HUES64 (cell line): Measurements from ENCODE around the gene NKAIN1. TPM values are rescaled to one million over a fixed set of nuclear protein-coding genes. Genes with fewer than 3 reads are reported as not detected.
"Not testable (repeated sequence)": the region's sequence is repeated elsewhere in the genome, so short reads cannot be mapped to it uniquely, and the experiment has no call there.

ENCODE experiments used
- H3K27ac ChIP-seq: 2 replicates; pipeline ENCODE4 v1.7.0; 2013; ENCODE audit warnings: low read depth, low read length, inconsistent platforms
- H3K27me3 ChIP-seq: 2 replicates; pipeline ENCODE4 v1.6.1; 2013; ENCODE audit warnings: mild to moderate bottlenecking, low read length; ENCODE audit not compliant: insufficient read depth
- H3K36me3 ChIP-seq: 2 replicates; pipeline ENCODE4 v1.6.1; 2013; ENCODE audit warnings: mild to moderate bottlenecking, low read length; ENCODE audit not compliant: insufficient read depth
- H3K4me1 ChIP-seq: 2 replicates; pipeline ENCODE4 v1.6.1; 2013; ENCODE audit warnings: mild to moderate bottlenecking, low read length, moderate library complexity; ENCODE audit not compliant: insufficient read depth
- H3K4me3 ChIP-seq: 2 replicates; pipeline ENCODE4 v1.5.1; 2013; ENCODE audit warnings: mild to moderate bottlenecking, low read length, moderate library complexity
- H3K9ac ChIP-seq: 2 replicates; pipeline ENCODE4 v1.6.1; 2013; ENCODE audit warnings: mild to moderate bottlenecking, low read depth, low read length
- H3K9me3 ChIP-seq: 2 replicates; pipeline ENCODE4 v1.6.1; 2013; ENCODE audit warnings: low read depth, low read length; ENCODE audit not compliant: insufficient read depth
- WGBS: fragments of 150-250, 120-280 bp; methylation state at CpG from one replicate; pipeline ENCODE4 v1.1.7; 2013; ENCODE audit warnings: missing lambda C conversion rate; 5-methylcytosine and 5-hydroxymethylcytosine counted together
- polyA plus RNA-seq, 2 experiments: library from polyadenylated mRNA; stranded (reverse); fragments of 50-300 nt; gene quantifications; one replicate each; pipeline ENCODE4 v1.2.3, GENCODE V29; 2013

NKAIN1 gene
- polyA plus RNA-seq (2013, experiment 1 of 2): 34.1 TPM
- 35.5 TPM for polyA plus RNA-seq (2013, experiment 2 of 2)

DNA sequence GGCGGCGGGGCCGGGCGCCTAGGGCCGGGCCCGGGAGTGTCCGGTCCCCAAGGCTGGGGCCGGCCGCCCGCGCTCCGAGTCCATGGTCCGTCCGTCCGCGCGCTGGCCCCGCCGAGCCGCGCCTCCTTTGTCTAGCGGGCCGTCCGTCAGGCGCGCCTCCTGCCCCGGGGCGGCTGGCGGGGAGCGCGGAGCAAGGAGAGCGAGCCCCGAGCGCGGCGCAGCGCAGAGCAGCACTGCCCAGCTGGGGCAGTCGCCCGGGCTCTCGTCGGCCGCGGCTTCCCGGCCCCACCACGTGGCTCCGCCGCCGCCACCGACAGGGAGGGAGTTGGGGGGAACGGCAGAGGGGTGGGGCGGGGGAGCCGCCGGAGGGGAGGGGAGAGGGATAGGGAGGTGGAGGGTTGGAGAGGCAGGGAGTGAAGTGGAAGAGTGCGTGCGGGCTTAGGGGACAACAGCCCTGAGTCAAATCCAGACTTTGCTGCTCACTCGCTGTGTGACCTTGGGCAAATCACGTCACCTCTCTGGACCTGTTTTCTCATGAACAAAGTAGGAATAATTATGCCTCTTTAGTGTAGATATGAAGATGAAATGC is at the start of gene NKAIN1:
Gene NKAIN1 (minus strand): TSS at position 235 of the 589 bp plus-strand sequence. CDS start 340 bp downstream, outside the sequence.
- peak within 1 kb of the TSS; percentile 79 for H3K9ac ChIP-seq
- H3K9me3 ChIP-seq: no peaks in the 10 kb centered on the region
- no peaks in the 10 kb centered on the region; the same call in 1 of the 2 replicates for H3K4me1 ChIP-seq
- H3K27ac ChIP-seq: no peak within 1 kb of the TSS
- H3K4me3 ChIP-seq: peak within 1 kb of the TSS; percentile 76
- H3K36me3 ChIP-seq: no peaks in the 10 kb centered on the region
- 1% methylated on average over 55 of the region's 57 CpGs for WGBS
- H3K27me3 ChIP-seq: peaks cover 33% of the 10 kb centered on the region

- Histone ChIP-seq H3K9ac (no peak overlapping the region), H3K27ac (no peak overlapping the region), H3K9me3 (no peaks in the 10 kb centered on the region), H3K27me3 (no peaks in the 10 kb centered on the region), H3K4me1 (no peaks in the 10 kb centered on the region), H3K36me3 (peaks cover 92% of the 10 kb centered on the region), H3K4me3 (no peak overlapping the region)
- 99% methylated on average over 2 of the region's 4 CpGs for WGBS
Measured at GRCh38 chr1:31289021-31289420, 49.3 kb upstream of the NKAIN1 start.

DNA sequence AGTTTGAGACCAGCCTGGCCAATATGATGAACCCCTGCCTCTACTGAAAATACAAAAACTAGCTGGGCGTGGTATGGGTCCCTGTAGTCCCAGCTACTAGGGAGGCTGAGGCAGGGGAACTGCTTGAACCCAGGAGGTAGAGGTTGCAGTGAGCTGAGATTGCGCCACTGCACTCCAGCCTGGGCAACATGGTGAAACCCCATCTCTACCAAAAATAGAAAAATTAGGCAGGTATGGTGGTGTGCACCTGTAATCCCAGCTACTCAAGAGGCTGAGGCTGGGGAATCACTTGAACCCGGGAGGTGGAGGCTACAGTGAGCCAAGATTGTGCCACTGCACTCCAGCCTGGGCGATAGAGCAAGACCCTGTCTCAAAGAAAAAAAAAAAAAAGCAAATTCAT is 48.1 kb upstream of the NKAIN1 start:
- H3K27ac ChIP-seq, H3K4me1 ChIP-seq, H3K4me3 ChIP-seq, H3K9me3 ChIP-seq, H3K9ac ChIP-seq, H3K27me3 ChIP-seq: not testable (repeated sequence)
- 99% methylated on average over 3 of the region's 4 CpGs for WGBS
- H3K36me3 ChIP-seq: peaks cover 95% of the 10 kb centered on the region

- H3K9me3 ChIP-seq, H3K4me3 ChIP-seq, H3K27me3 ChIP-seq, H3K9ac ChIP-seq, H3K27ac ChIP-seq, H3K4me1 ChIP-seq: not testable (repeated sequence)
- H3K36me3 ChIP-seq: peaks cover 96% of the 10 kb centered on the region
- WGBS: 99% methylated on average over 9 of the region's 9 CpGs
Measured at GRCh38 chr1:31282426-31282825, 42.7 kb upstream of the NKAIN1 start.

- Histone ChIP-seq H3K36me3 (peaks cover 92% of the 10 kb centered on the region), H3K9ac (no peak overlapping the region), H3K4me3 (no peak overlapping the region), H3K27me3 (no peaks in the 10 kb centered on the region), H3K9me3 (no peaks in the 10 kb centered on the region), H3K4me1 (no peaks in the 10 kb centered on the region), H3K27ac (no peak overlapping the region)
- WGBS: 95% methylated on average over 2 of the region's 2 CpGs
Measured at GRCh38 chr1:31273619-31274018, 33.9 kb upstream of the NKAIN1 start.

DNA sequence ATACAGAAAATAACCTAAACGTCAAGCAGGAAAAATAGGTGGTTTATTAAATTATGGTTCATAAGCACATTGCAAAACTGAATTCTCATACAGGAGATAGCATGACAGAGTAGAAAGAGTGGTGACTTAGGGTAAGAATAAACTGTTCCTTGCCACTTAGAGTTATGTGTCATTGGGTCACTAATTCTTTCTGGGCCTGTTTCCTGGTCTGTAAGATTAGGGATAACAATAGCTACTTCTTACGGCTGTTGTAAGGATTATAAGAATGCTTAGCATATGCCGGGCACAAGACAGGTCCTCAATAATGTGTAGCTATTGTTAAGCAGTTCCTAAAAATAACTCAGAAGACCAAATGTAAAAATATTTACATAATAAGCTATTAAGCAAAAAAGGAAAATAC is 32.7 kb upstream of the NKAIN1 start:
- H3K9ac ChIP-seq: no peak overlapping the region
- no peaks in the 10 kb centered on the region for H3K27me3 ChIP-seq
- H3K4me3 ChIP-seq: no peak overlapping the region
- H3K36me3 ChIP-seq: peaks cover 91% of the 10 kb centered on the region
- no peak overlapping the region for H3K27ac ChIP-seq
- H3K4me1 ChIP-seq: no peaks in the 10 kb centered on the region
- WGBS: 97% methylated on average over 3 of the region's 3 CpGs
- no peaks in the 10 kb centered on the region for H3K9me3 ChIP-seq

- no peaks in the 10 kb centered on the region for H3K9me3 ChIP-seq
- no peak overlapping the region for H3K4me3 ChIP-seq
- no peaks in the 10 kb centered on the region for H3K4me1 ChIP-seq
- 98% methylated on average over 2 of the region's 2 CpGs for WGBS
- no peak overlapping the region for H3K27ac ChIP-seq
- H3K27me3 ChIP-seq: no peaks in the 10 kb centered on the region
- H3K36me3 ChIP-seq: peaks cover 98% of the 10 kb centered on the region
- H3K9ac ChIP-seq: no peak overlapping the region
Measured at GRCh38 chr1:31266547-31266946, 26.9 kb upstream of the NKAIN1 start.

DNA sequence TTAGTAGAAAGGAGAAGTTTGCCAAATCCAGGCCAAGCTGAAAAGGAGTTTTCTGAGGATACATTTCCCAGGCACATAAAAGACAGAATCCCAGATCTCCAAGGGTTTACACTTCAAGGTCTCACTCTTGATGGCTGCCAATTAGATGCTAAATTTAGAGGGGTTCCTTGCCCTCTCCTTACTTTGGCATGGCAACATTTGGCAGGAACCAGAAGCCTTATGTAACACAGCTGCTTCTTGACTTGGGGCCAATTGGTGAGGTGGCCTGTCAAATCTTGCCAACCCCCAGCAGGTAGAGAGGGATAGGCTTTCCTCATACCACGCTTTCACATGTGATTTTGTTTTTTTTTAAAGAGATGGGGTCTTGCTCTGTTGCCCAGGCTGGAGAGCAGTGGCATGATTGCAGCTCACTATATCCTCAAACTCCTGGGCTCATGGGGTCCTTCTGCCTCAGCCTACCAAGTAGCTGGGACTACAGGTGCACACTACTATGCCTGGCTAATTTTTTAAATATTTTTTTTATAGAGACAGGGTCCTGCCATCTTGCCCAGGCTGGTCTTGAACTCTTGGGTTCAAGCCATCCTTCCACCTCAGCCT is 25.2 kb upstream of the NKAIN1 start:
- H3K36me3 ChIP-seq: peaks cover 96% of the 10 kb centered on the region
- H3K27me3 ChIP-seq: no peaks in the 10 kb centered on the region
- 100% methylated on average over 1 of the region's 1 CpG for WGBS

DNA sequence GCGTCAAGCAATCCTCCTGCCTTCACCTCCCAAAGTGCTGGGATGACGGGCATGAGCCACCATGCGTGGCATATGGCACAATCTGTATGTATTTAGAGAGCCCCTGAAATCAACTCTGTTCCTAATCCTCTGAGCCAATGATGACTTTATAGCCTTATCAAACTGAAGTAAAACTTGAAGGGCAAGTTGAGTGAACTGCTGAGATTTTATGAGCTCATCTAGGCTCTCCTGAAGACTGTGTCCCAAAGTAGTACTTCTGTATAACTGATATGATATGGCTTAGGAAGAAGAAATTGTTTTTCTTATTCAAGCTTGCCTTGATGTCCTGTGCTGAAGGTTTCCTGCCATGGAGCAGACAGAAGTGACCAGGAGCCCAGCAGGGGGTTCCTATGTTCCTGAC is 23.7 kb upstream of the NKAIN1 start:
- no peak overlapping the region for H3K4me3 ChIP-seq
- H3K9ac ChIP-seq: no peak overlapping the region
- no peaks in the 10 kb centered on the region for H3K9me3 ChIP-seq
- H3K27me3 ChIP-seq: no peaks in the 10 kb centered on the region
- peaks cover 95% of the 10 kb centered on the region for H3K36me3 ChIP-seq
- H3K4me1 ChIP-seq: no peaks in the 10 kb centered on the region
- no peak overlapping the region for H3K27ac ChIP-seq
- WGBS: 97% methylated on average over 3 of the region's 3 CpGs

More for the DNA sequence above, 25.2 kb upstream of the NKAIN1 start:
- Histone ChIP-seq H3K9me3 (no peaks in the 10 kb centered on the region), H3K9ac (no peak overlapping the region), H3K27ac (no peak overlapping the region), H3K4me3 (no peak overlapping the region), H3K4me1 (no peaks in the 10 kb centered on the region)

DNA sequence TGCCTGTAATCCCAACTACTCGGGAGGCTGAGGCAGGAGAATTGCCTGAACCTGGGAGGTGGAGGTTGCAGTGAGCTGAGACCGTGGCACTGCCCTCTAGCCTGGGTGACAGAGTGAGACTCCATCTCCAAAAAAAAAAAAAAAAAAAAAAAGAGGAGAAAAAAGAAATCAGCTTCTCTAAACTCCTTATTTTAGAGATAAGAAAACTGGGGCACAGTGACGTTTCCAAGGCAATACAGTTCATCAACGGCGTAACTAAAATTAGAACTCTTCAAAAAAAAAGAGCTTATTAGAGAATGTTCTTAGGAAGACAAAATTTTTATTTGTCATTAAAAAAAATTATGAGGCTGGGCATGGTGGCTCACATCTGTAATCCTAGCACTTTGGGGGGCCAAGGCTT is 22.7 kb upstream of the NKAIN1 start:
- H3K36me3 ChIP-seq: peaks cover 96% of the 10 kb centered on the region
- not testable (repeated sequence) for H3K9ac ChIP-seq, H3K27me3 ChIP-seq, H3K4me3 ChIP-seq, H3K27ac ChIP-seq, H3K4me1 ChIP-seq, H3K9me3 ChIP-seq
- WGBS: 98% methylated on average over 3 of the region's 5 CpGs

GRCh38 chr1:31261916-31262315 is 22.2 kb upstream of the NKAIN1 start:
- no peaks in the 10 kb centered on the region for H3K4me1 ChIP-seq
- no peaks in the 10 kb centered on the region for H3K27me3 ChIP-seq
- H3K9ac ChIP-seq: no peak overlapping the region
- WGBS: 98% methylated on average over 3 of the region's 3 CpGs
- H3K9me3 ChIP-seq: no peaks in the 10 kb centered on the region
- H3K27ac ChIP-seq: no peak overlapping the region
- peaks cover 96% of the 10 kb centered on the region for H3K36me3 ChIP-seq
- H3K4me3 ChIP-seq: no peak overlapping the region
